AML-193 (cell line): Measurements from ENCODE around the gene BTBD6.
A peak's percentile ranks its signal among the peaks of the same experiment; 100 is the strongest.
"Not testable (repeated sequence)": the region's sequence is repeated elsewhere in the genome, so short reads cannot be mapped to it uniquely, and the experiment has no call there.

Experiments used
- DNase-seq, 2 experiments: peaks; one replicate each; lab custom pipeline; 2025; lab: John Stamatoyannopoulos, UW

The BTBD6 gene

GRCh38 chr14:105269405-105269804 lies 21.1 kb downstream of the BTBD6 start:
- no peak for DNase-seq

- DNase-seq, result no peak
Measured at GRCh38 chr14:105271224-105271890, 23.0 kb downstream of the BTBD6 start.

- DNase-seq, result no peak
Measured at GRCh38 chr14:105272623-105273022, 24.3 kb downstream of the BTBD6 start.

- DNase-seq, result no peak
Measured at GRCh38 chr14:105273062-105273461, 24.7 kb downstream of the BTBD6 start.

GRCh38 chr14:105274637-105275036 lies 26.3 kb downstream of the BTBD6 start:
- no peak for DNase-seq

GRCh38 chr14:105275267-105275946 lies 27.1 kb downstream of the BTBD6 start:
- no peak for DNase-seq

GRCh38 chr14:105277448-105277847 lies 29.1 kb downstream of the BTBD6 start:
- not testable (repeated sequence) for DNase-seq

- no peak for DNase-seq
Measured at GRCh38 chr14:105279642-105280361, 31.5 kb downstream of the BTBD6 start.

GRCh38 chr14:105280525-105280924 lies 32.2 kb downstream of the BTBD6 start:
- no peak for DNase-seq

GRCh38 chr14:105281371-105282097 lies 33.2 kb downstream of the BTBD6 start:
- no peak for DNase-seq

- no peak for DNase-seq
Measured at GRCh38 chr14:105282098-105282725, 33.9 kb downstream of the BTBD6 start.

- DNase-seq, result no peak
Measured at GRCh38 chr14:105283028-105283427, 34.7 kb downstream of the BTBD6 start.

GRCh38 chr14:105283899-105284298 lies 35.6 kb downstream of the BTBD6 start:
- no peak for DNase-seq

GRCh38 chr14:105285174-105285573 lies 36.8 kb downstream of the BTBD6 start:
- DNase-seq, result no peak

- DNase-seq, result no peak
Measured at GRCh38 chr14:105286759-105287144, 38.4 kb downstream of the BTBD6 start.

GRCh38 chr14:105287249-105288102 lies 39.1 kb downstream of the BTBD6 start:
- no peak for DNase-seq

GRCh38 chr14:105288936-105289335 lies 40.6 kb downstream of the BTBD6 start:
- not testable (repeated sequence) for DNase-seq

- peak in 1 of 2 experiments; percentile 4 for DNase-seq
Measured at GRCh38 chr14:105290621-105291346, 42.5 kb downstream of the BTBD6 start.

GRCh38 chr14:105292826-105293711 lies 44.7 kb downstream of the BTBD6 start:
- DNase-seq, result peak; percentile 67 to 81
